Kasumi-1 (cell line): ENCODE measurements around the gene SP110.
A peak's percentile ranks its signal among the peaks of the same experiment; 100 is the strongest.
"Not testable (repeated sequence)": the region's sequence is repeated elsewhere in the genome, so short reads cannot be mapped to it uniquely, and the experiment has no call there.

Source experiments
- DNase-seq, 2 experiments: peaks; one replicate each; lab custom pipeline; 2025; lab: John Stamatoyannopoulos, UW

SP110 gene

GRCh38 chr2:230224458-230224857 lies 4.7 kb upstream of the SP110 start:
- DNase-seq = no peak

- DNase-seq = not testable (repeated sequence)
These were observed 3.0 kb upstream of the SP110 start for GRCh38 chr2:230222829-230223228.

GRCh38 chr2:230221493-230221892 lies 1.7 kb upstream of the SP110 start:
- DNase-seq = no peak

GRCh38 chr2:230220347-230220969 lies 674 bp upstream of the SP110 start:
- DNase-seq = no peak

GRCh38 chr2:230218421-230218820 lies 1.4 kb downstream of the SP110 start:
- DNase-seq = peak; percentile 69 to 75

GRCh38 chr2:230217424-230217823 lies 2.4 kb downstream of the SP110 start:
- no peak for DNase-seq

GRCh38 chr2:230216489-230216888 lies 3.3 kb downstream of the SP110 start:
- DNase-seq = peak; percentile 0 to 13

GRCh38 chr2:230209422-230210051 lies 10.2 kb downstream of the SP110 start:
- peak; percentile 14 to 23 for DNase-seq

- DNase-seq = no peak
These were observed 11.2 kb downstream of the SP110 start for GRCh38 chr2:230208576-230208975.

- no peak for DNase-seq
These were observed 14.1 kb downstream of the SP110 start for GRCh38 chr2:230205721-230206120.

GRCh38 chr2:230205034-230205433 lies 14.8 kb downstream of the SP110 start:
- DNase-seq = no peak

GRCh38 chr2:230203110-230203676 lies 16.6 kb downstream of the SP110 start:
- no peak for DNase-seq

GRCh38 chr2:230202430-230203109 lies 17.2 kb downstream of the SP110 start:
- no peak for DNase-seq

GRCh38 chr2:230184727-230185578 lies 34.8 kb downstream of the SP110 start:
- DNase-seq = no peak

GRCh38 chr2:230181195-230181594 lies 38.6 kb downstream of the SP110 start:
- no peak for DNase-seq

GRCh38 chr2:230179907-230180306 lies 39.9 kb downstream of the SP110 start:
- DNase-seq = no peak

- DNase-seq = no peak
These were observed 41.0 kb downstream of the SP110 start for GRCh38 chr2:230178546-230179485.

- no peak for DNase-seq
These were observed 42.8 kb downstream of the SP110 start for GRCh38 chr2:230176996-230177395.

- DNase-seq = no peak
These were observed 45.3 kb downstream of the SP110 start for GRCh38 chr2:230174466-230174865.

- no peak for DNase-seq
These were observed 46.9 kb downstream of the SP110 start for GRCh38 chr2:230172852-230173251.

GRCh38 chr2:230172156-230172555 lies 47.6 kb downstream of the SP110 start:
- DNase-seq = no peak
